Mesothelial cell of epicardium (in vitro differentiated cells): ENCODE data around the gene WDR49. TPM values are rescaled to one million over a fixed set of nuclear protein-coding genes. Genes with fewer than 3 reads are reported as not detected.

Experiments
- DNase-seq, 2 experiments: peaks; one replicate each; pipeline ENCODE4 v3.0.0; 2021; ENCODE audit warnings: low spot score in 2 of 2; ENCODE audit not compliant: unreplicated experiment in 2 of 2
- H3K27ac Mint-ChIP-seq: 2 replicates; pipeline ENCODE4 v1.8.0; 2021; ENCODE audit warnings: mixed read lengths
- H3K27me3 Mint-ChIP-seq: 2 replicates; pipeline ENCODE4 v1.8.0; 2021; ENCODE audit warnings: low read depth, mixed read lengths
- H3K36me3 Mint-ChIP-seq: 2 replicates; pipeline ENCODE4 v1.8.0; 2021; ENCODE audit warnings: mixed read lengths
- H3K4me1 Mint-ChIP-seq: 2 replicates; pipeline ENCODE4 v1.8.0; 2021; ENCODE audit warnings: mixed read lengths
- H3K4me3 Mint-ChIP-seq: 2 replicates; pipeline ENCODE4 v1.8.0; 2021; ENCODE audit warnings: mild to moderate bottlenecking, moderate library complexity, mixed read lengths
- H3K9me3 Mint-ChIP-seq: 2 replicates; pipeline ENCODE4 v1.8.0; 2021; ENCODE audit warnings: mixed read lengths
- CTCF ChIP-seq: fragments of 200-600 bp; sonication (generic); IDR thresholded peaks from one replicate; pipeline ENCODE4 v1.5.0; 2021; ENCODE audit warnings: antibody characterized with exemption; ENCODE audit not compliant: unreplicated experiment
- total RNA-seq: library from RNA; stranded (reverse); gene quantifications from 3 replicates; pipeline ENCODE4 v1.2.1, GENCODE V29; 2021

The WDR49 gene
- total RNA-seq, 1 donor from 2014 or later: 0.40 TPM

- Mint-ChIP-seq H3K27ac (no peak overlapping the region), H3K36me3 (no peaks in the 10 kb centered on the region), H3K9me3 (no peaks in the 10 kb centered on the region), H3K4me1 (peaks cover 4% of the 10 kb centered on the region), H3K27me3 (no peaks in the 10 kb centered on the region), H3K4me3 (no peak overlapping the region)
- no peak for DNase-seq
- TF ChIP-seq CTCF: no peak
Observed at GRCh38 chr3:167606836-167607235, 46.9 kb downstream of the WDR49 start.

GRCh38 chr3:167605871-167606270 is 47.9 kb downstream of the WDR49 start:
- no peaks in the 10 kb centered on the region for H3K27me3 Mint-ChIP-seq
- H3K27ac Mint-ChIP-seq: no peak overlapping the region
- TF ChIP-seq CTCF: no peak
- H3K4me1 Mint-ChIP-seq: peaks cover 4% of the 10 kb centered on the region
- no peak overlapping the region for H3K4me3 Mint-ChIP-seq
- H3K9me3 Mint-ChIP-seq: no peaks in the 10 kb centered on the region
- no peak for DNase-seq
- H3K36me3 Mint-ChIP-seq: no peaks in the 10 kb centered on the region

GRCh38 chr3:167602041-167602440 is 51.7 kb downstream of the WDR49 start:
- H3K27ac Mint-ChIP-seq: no peak overlapping the region
- H3K9me3 Mint-ChIP-seq: peaks cover 4% of the 10 kb centered on the region
- no peaks in the 10 kb centered on the region for H3K36me3 Mint-ChIP-seq
- no peaks in the 10 kb centered on the region for H3K27me3 Mint-ChIP-seq
- no peak for TF ChIP-seq CTCF
- H3K4me3 Mint-ChIP-seq: no peak overlapping the region
- no peak for DNase-seq
- peaks cover 3% of the 10 kb centered on the region for H3K4me1 Mint-ChIP-seq

DNA sequence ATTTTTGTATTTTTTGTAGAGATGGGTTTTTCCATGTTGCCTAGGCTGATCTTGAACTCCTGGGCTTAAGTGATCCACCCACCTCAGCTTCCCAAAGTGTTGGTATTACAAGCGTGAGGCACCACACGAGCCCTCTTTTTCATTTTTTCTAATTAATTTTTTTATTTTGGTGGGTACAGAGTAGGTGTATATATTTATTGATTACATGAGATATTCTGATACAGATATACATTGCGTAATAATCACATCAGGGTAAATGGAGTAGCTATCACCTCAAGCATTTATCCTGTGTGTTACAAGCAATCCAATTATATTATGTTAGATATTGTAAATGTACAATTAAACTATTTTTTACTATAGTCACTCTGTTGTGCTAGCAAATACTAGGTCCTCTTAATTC is 66.1 kb downstream of the WDR49 start:
- Mint-ChIP-seq H3K27me3 (no peaks in the 10 kb centered on the region), H3K4me3 (no peak overlapping the region), H3K27ac (no peak overlapping the region), H3K4me1 (no peaks in the 10 kb centered on the region), H3K9me3 (peaks cover 14% of the 10 kb centered on the region), H3K36me3 (no peaks in the 10 kb centered on the region)
- DNase-seq: no peak
- TF ChIP-seq CTCF: no peak

GRCh38 chr3:167575000-167575600 is 78.6 kb downstream of the WDR49 start:
- Mint-ChIP-seq H3K4me1 (peaks cover 7% of the 10 kb centered on the region), H3K9me3 (no peaks in the 10 kb centered on the region), H3K4me3 (no peak overlapping the region), H3K27me3 (peaks cover 3% of the 10 kb centered on the region), H3K36me3 (no peaks in the 10 kb centered on the region), H3K27ac (no peak overlapping the region)
- DNase-seq: no peak
- no peak for TF ChIP-seq CTCF

DNA sequence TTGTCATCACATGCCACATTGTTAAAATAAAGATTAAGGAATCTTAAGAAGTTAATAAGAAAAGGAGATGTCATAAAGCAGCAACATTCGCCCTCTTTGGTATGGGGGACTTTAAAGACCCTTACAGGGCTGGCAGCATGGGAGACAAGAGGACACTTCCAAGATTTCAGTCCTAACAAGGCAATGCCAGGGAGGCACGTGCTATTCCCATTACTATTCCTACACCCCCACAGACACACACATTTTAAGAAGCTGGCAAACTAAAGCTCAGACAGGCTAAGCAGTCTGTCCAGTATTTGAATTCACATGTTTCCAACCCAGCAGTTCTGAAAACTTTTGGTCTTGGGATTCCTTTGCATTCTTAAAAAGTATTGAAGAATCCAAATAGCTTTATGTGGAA is 80.8 kb downstream of the WDR49 start:
- no peak for TF ChIP-seq CTCF
- H3K27me3 Mint-ChIP-seq: peaks cover 3% of the 10 kb centered on the region
- H3K27ac Mint-ChIP-seq: no peak overlapping the region
- H3K9me3 Mint-ChIP-seq: no peaks in the 10 kb centered on the region
- no peak overlapping the region for H3K4me3 Mint-ChIP-seq
- no peak for DNase-seq
- H3K36me3 Mint-ChIP-seq: no peaks in the 10 kb centered on the region
- H3K4me1 Mint-ChIP-seq: peaks cover 7% of the 10 kb centered on the region
